ENCODE measurements around the gene FOXN3.

The FOXN3 gene

DNA sequence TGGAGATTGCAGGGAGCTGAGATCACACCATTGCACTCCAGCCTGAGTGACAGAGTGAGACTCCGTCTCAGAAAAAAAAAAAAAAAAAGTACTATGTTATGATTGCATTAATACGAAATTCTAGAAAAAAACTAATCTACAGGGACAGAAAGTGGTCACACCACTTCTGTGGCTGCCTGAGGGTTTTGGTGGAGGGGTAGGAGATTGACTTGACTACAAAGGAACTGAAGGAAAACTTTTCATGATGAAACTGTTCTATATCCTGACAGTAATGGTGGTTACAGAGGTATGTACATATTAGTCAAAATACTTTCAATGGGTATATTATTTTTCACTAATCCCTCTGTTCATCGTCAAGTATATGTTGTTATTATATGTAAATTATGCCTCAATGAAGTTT lies 42.1 kb downstream of the FOXN3 start:
- no peak for TF ChIP-seq EZH2phosphoT487 (IDR thresholded peaks at IDR 0.05; ENCODE audit: borderline replicate concordance)
- TF ChIP-seq, protein P1, sequence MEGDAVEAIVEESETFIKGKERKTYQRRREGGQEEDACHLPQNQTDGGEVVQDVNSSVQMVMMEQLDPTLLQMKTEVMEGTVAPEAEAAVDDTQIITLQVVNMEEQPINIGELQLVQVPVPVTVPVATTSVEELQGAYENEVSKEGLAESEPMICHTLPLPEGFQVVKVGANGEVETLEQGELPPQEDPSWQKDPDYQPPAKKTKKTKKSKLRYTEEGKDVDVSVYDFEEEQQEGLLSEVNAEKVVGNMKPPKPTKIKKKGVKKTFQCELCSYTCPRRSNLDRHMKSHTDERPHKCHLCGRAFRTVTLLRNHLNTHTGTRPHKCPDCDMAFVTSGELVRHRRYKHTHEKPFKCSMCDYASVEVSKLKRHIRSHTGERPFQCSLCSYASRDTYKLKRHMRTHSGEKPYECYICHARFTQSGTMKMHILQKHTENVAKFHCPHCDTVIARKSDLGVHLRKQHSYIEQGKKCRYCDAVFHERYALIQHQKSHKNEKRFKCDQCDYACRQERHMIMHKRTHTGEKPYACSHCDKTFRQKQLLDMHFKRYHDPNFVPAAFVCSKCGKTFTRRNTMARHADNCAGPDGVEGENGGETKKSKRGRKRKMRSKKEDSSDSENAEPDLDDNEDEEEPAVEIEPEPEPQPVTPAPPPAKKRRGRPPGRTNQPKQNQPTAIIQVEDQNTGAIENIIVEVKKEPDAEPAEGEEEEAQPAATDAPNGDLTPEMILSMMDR (conservative IDR thresholded peaks at IDR 0.05; ENCODE audit: low read length) = no peak
- Histone ChIP-seq H3K27me3 (ENCODE audit: insufficient read depth, low read length, poor library complexity, severe bottlenecking) (no peaks in the 10 kb centered on the region), H3K9me3 (ENCODE audit: insufficient read depth, low read depth, low read length) (peaks cover 4% of the 10 kb centered on the region), H3K9me2 (replicated peaks; ENCODE audit: low read depth, low read length) (no peaks in the 10 kb centered on the region), H4K20me1 (ENCODE audit: insufficient read depth, low read length, poor library complexity, severe bottlenecking) (peaks cover 17% of the 10 kb centered on the region), H3F3A (ENCODE audit: low read depth) (no peaks in the 10 kb centered on the region), H3K36me3 (ENCODE audit: insufficient read depth, low read length) (peaks cover 20% of the 10 kb centered on the region; the same call in 1 of the 2 replicates), H3K9ac (ENCODE audit: low read depth, low read length, poor library complexity, severe bottlenecking) (no peak overlapping the region), H3K4me3 (ENCODE audit: low read length, poor library complexity, severe bottlenecking) (no peak overlapping the region), H3K4me2 (ENCODE audit: low read depth, low read length, poor library complexity, severe bottlenecking) (no peak overlapping the region), H2AFZ (ENCODE audit: low read length) (no peak overlapping the region), H3K79me2 (ENCODE audit: insufficient read depth, low read length) (peaks cover 93% of the 10 kb centered on the region), H3K4me1 (ENCODE audit: insufficient read depth, low read length, poor library complexity, severe bottlenecking) (peaks cover 15% of the 10 kb centered on the region)

DNA sequence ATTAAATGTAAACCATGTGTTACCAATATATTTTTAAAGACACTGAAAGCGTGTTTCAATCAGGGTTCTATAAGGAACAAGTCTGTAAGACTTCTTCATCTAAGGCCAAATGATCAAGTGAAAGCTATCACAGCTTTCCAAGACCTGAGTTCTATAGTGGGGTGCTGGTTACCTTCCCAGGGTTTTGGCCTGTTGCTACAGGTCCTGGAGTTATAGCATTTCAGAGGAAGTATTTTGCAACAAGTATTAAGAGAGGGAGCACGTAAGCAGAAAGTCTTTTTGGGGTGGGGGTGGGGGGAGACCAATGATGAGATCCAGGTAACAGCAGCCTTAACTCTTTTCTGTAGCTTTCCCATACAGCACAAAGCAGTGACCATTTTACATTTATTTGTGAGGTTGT lies 43.8 kb downstream of the FOXN3 start:
- no peak overlapping the region for H3K4me3 ChIP-seq (ENCODE audit: low read length, poor library complexity, severe bottlenecking)
- peaks cover 4% of the 10 kb centered on the region for H3K9me3 ChIP-seq (ENCODE audit: insufficient read depth, low read depth, low read length)
- peaks cover 94% of the 10 kb centered on the region for H3K79me2 ChIP-seq (ENCODE audit: insufficient read depth, low read length)
- peak overlapping the region; percentile 18 for H3K4me2 ChIP-seq (ENCODE audit: low read depth, low read length, poor library complexity, severe bottlenecking)
- H3K36me3 ChIP-seq (ENCODE audit: insufficient read depth, low read length) = peaks cover 20% of the 10 kb centered on the region; the same call in 1 of the 2 replicates
- H2AFZ ChIP-seq (ENCODE audit: low read length) = no peak overlapping the region
- no peaks in the 10 kb centered on the region for H3K9me2 ChIP-seq (replicated peaks; ENCODE audit: low read depth, low read length)
- H3F3A ChIP-seq (ENCODE audit: low read depth) = no peaks in the 10 kb centered on the region
- H4K20me1 ChIP-seq (ENCODE audit: insufficient read depth, low read length, poor library complexity, severe bottlenecking) = peaks cover 17% of the 10 kb centered on the region
- peaks cover 15% of the 10 kb centered on the region for H3K4me1 ChIP-seq (ENCODE audit: insufficient read depth, low read length, poor library complexity, severe bottlenecking)
- no peak overlapping the region for H3K9ac ChIP-seq (ENCODE audit: low read depth, low read length, poor library complexity, severe bottlenecking)
- H3K27me3 ChIP-seq (ENCODE audit: insufficient read depth, low read length, poor library complexity, severe bottlenecking) = no peaks in the 10 kb centered on the region
- TF ChIP-seq EZH2phosphoT487 (IDR thresholded peaks at IDR 0.05; ENCODE audit: borderline replicate concordance) = no peak
- TF ChIP-seq, protein P1 (conservative IDR thresholded peaks at IDR 0.05; ENCODE audit: low read length) = no peak

DNA sequence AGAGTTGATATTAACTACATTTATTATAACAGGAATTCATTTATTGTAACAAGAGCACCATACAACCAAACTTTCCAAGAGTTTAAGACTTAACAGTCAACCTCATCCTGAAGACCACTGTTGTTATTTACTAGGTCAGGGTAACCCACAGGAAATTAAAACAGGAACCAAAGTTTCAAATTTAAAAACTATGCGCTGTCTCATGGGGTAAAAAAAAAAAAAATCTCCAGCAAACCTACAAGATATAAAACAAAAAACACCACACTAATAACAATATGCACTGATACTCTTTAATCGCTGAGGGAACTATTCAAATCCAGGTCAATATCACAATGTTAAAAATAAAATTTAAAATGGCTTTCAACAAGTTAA lies 44.5 kb downstream of the FOXN3 start:
- Histone ChIP-seq H2AFZ (ENCODE audit: low read length) (no peak overlapping the region), H3K9me2 (replicated peaks; ENCODE audit: low read depth, low read length) (no peaks in the 10 kb centered on the region), H3K4me1 (ENCODE audit: insufficient read depth, low read length, poor library complexity, severe bottlenecking) (peaks cover 15% of the 10 kb centered on the region), H3K9ac (ENCODE audit: low read depth, low read length, poor library complexity, severe bottlenecking) (no peak overlapping the region), H3K4me3 (ENCODE audit: low read length, poor library complexity, severe bottlenecking) (no peak overlapping the region), H4K20me1 (ENCODE audit: insufficient read depth, low read length, poor library complexity, severe bottlenecking) (peaks cover 17% of the 10 kb centered on the region), H3F3A (ENCODE audit: low read depth) (no peaks in the 10 kb centered on the region), H3K27me3 (ENCODE audit: insufficient read depth, low read length, poor library complexity, severe bottlenecking) (no peaks in the 10 kb centered on the region), H3K79me2 (ENCODE audit: insufficient read depth, low read length) (peaks cover 93% of the 10 kb centered on the region), H3K36me3 (ENCODE audit: insufficient read depth, low read length) (peaks cover 14% of the 10 kb centered on the region; the same call in 1 of the 2 replicates), H3K4me2 (ENCODE audit: low read depth, low read length, poor library complexity, severe bottlenecking) (peak overlapping the region; percentile 18), H3K9me3 (ENCODE audit: insufficient read depth, low read depth, low read length) (peaks cover 4% of the 10 kb centered on the region)
- no peak for TF ChIP-seq EZH2phosphoT487 (IDR thresholded peaks at IDR 0.05; ENCODE audit: borderline replicate concordance)
- TF ChIP-seq, protein P1 (conservative IDR thresholded peaks at IDR 0.05; ENCODE audit: low read length) = no peak
